Brain microvascular endothelial cell (primary cell): ENCODE data around the gene PTF1A.

ENCODE experiments used
- DNase-seq: peaks from one replicate; pipeline ENCODE4 v3.0.0-alpha.2; 2020
- H3K27ac ChIP-seq: fragments of 250-450 bp; sonication (Bioruptor Pico); 2 replicates; pipeline ENCODE4 v1.5.1; 2020; ENCODE audit warnings: mild to moderate bottlenecking, moderate library complexity
- H3K27me3 ChIP-seq: fragments of 250-450 bp; sonication (Bioruptor Pico); replicated peaks from 2 replicates; pipeline ENCODE4 v1.5.1; 2020; ENCODE audit warnings: mild to moderate bottlenecking
- H3K36me3 ChIP-seq: fragments of 250-450 bp; sonication (Bioruptor Pico); replicated peaks from 2 replicates; pipeline ENCODE4 v1.5.1; 2020; ENCODE audit warnings: mild to moderate bottlenecking
- H3K4me3 ChIP-seq: 2 replicates; pipeline ENCODE4 v1.5.1; 2011; ENCODE audit warnings: low read depth, mild to moderate bottlenecking, control low read depth, low read length, moderate library complexity
- CTCF ChIP-seq: IDR thresholded peaks from 2 replicates; pipeline ENCODE4 v1.5.1; 2011; ENCODE audit warnings: low read depth, mild to moderate bottlenecking, moderate library complexity, low read length, control low read depth, inconsistent platforms; ENCODE audit errors: missing control alignments
- in situ Hi-C: cut with HindIII; loops from 2 replicates; pipeline ENCODE4 v1.10.0; 2017; ENCODE audit warnings: low sequenced_read_pairs, low pct_ligation_motif_present

Gene PTF1A

GRCh38 chr10:23150610-23151009 lies 41.5 kb upstream of the PTF1A start:
- TF ChIP-seq CTCF: no peak
- H3K27ac ChIP-seq: no peak overlapping the region
- no peak for DNase-seq
- in situ Hi-C loops: no loop called here
- H3K36me3 ChIP-seq: no peaks in the 10 kb centered on the region
- no peaks in the 10 kb centered on the region for H3K27me3 ChIP-seq
- no peak overlapping the region for H3K4me3 ChIP-seq

GRCh38 chr10:23151071-23151470 lies 41.0 kb upstream of the PTF1A start:
- in situ Hi-C loops: no loop called here
- H3K27ac ChIP-seq: no peak overlapping the region
- H3K4me3 ChIP-seq: no peak overlapping the region
- no peak for DNase-seq
- no peak for TF ChIP-seq CTCF
- no peaks in the 10 kb centered on the region for H3K36me3 ChIP-seq
- H3K27me3 ChIP-seq: no peaks in the 10 kb centered on the region

GRCh38 chr10:23155169-23155568 lies 36.9 kb upstream of the PTF1A start:
- DNase-seq: no peak
- Histone ChIP-seq H3K27ac (no peak overlapping the region), H3K4me3 (no peak overlapping the region), H3K27me3 (no peaks in the 10 kb centered on the region), H3K36me3 (no peaks in the 10 kb centered on the region)
- in situ Hi-C loops: no loop called here
- no peak for TF ChIP-seq CTCF

GRCh38 chr10:23156447-23157150 lies 35.5 kb upstream of the PTF1A start:
- no peak overlapping the region for H3K27ac ChIP-seq
- no peaks in the 10 kb centered on the region for H3K27me3 ChIP-seq
- in situ Hi-C loops: no loop called here
- TF ChIP-seq CTCF: no peak
- H3K36me3 ChIP-seq: no peaks in the 10 kb centered on the region
- no peak overlapping the region for H3K4me3 ChIP-seq
- no peak for DNase-seq

GRCh38 chr10:23157239-23157681 lies 34.9 kb upstream of the PTF1A start:
- no peaks in the 10 kb centered on the region for H3K27me3 ChIP-seq
- no peaks in the 10 kb centered on the region for H3K36me3 ChIP-seq
- in situ Hi-C loops: no loop called here
- TF ChIP-seq CTCF: no peak
- no peak overlapping the region for H3K4me3 ChIP-seq
- DNase-seq: no peak
- no peak overlapping the region for H3K27ac ChIP-seq
